ENCODE data around the gene TLR3. TPM values are rescaled to one million over a fixed set of nuclear protein-coding genes. Genes with fewer than 3 reads are reported as not detected.

TLR3 gene
- total RNA-seq, 4 donors from 2014 or later = 0.47 to 2.5 (median 1.4) TPM

DNA sequence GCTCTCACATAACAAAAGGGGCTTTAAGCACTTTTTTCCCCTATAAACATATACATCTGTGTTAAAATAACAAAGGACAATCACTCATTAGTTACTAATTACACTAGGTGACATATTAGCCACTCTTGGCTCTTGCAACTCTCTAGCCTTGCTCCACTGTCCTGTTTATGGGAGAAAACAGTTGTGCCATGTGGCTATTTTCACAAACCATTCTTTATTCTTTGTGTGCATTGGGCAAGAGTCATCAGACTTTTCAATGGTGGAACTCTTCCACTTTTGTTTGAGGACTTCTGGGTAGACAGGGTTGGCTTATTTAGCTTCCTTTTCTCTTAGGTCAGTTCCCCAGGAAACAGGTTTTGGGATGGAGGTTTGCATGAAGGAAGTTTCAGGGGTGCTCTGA lies 19.6 kb downstream of the TLR3 start:
- ATAC-seq = no peak
- no peak for TF ChIP-seq CTCF (IDR thresholded peaks at IDR 0.05 in 4 of 5, conservative IDR thresholded peaks at IDR 0.05 in 1 of 5)
- no peak for TF ChIP-seq POLR2A (IDR thresholded peaks at IDR 0.05)
- H3K4me3 ChIP-seq = no peak overlapping the region
- no peaks in the 10 kb centered on the region for H3K9me3 ChIP-seq
- in situ Hi-C loops (cut with MboI; ENCODE audit: low sequenced_read_pairs in 4 of 4) = no loop called here
- no peaks in the 10 kb centered on the region for H3K27me3 ChIP-seq
- no peak for DNase-seq
- no peak overlapping the region for H3K27ac ChIP-seq
- intact Hi-C loops (cut with DNase I; ENCODE audit: low total_unique reads) = no loop called here
- H3K4me1 ChIP-seq = no peaks in the 10 kb centered on the region
- H3K36me3 ChIP-seq = no peaks in the 10 kb centered on the region

DNA sequence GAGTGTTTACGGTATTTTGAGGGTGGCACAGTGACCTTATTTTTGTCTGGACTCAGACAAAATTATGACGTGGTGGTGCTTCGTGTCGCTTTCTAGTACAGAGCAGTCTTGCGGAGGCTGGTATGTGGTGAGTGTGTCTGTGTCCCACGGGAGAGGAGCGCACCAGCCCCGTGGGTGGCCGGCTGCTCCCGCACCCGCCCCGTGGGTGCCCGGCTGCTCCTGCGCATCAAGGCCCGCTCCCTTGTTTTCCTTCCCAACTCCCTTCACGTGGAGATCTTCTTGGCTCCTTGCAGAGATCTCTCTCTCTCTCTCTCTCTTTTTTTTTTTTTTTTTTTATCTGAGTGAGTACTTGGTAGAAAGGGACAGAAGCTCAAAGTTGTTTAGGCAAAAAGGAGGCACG lies 23.3 kb downstream of the TLR3 start:
- ATAC-seq (no peak), DNase-seq (no peak)
- H3K27ac ChIP-seq = no peak overlapping the region
- TF ChIP-seq POLR2A (IDR thresholded peaks at IDR 0.05) (no peak), CTCF (IDR thresholded peaks at IDR 0.05 in 4 of 5, conservative IDR thresholded peaks at IDR 0.05 in 1 of 5) (no peak)
- no peaks in the 10 kb centered on the region for H3K36me3 ChIP-seq
- intact Hi-C loops (cut with DNase I; ENCODE audit: low total_unique reads) (no loop called here), in situ Hi-C loops (cut with MboI; ENCODE audit: low sequenced_read_pairs in 4 of 4) (no loop called here)
- H3K27me3 ChIP-seq = no peaks in the 10 kb centered on the region
- no peaks in the 10 kb centered on the region for H3K4me1 ChIP-seq
- H3K4me3 ChIP-seq = no peak overlapping the region
- H3K9me3 ChIP-seq = no peaks in the 10 kb centered on the region

DNA sequence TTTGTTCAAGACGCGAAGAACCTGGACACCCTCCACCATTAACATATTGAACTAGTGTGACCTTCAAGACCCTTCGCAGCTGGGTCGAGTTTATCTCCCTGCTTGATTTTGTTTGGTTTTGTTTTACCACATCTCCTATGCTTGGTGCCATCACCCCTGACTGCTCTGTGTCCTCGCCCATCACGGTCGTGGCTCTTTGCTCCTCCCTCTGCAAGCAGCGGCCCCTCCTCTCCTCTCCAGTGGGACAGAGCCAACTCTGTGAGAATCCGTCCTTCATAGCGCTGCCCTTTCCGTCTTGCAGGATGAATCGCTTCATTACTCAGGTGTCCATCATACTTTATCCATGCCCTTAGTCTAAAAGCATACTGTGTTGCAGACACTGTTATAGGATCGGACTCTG lies 26.4 kb downstream of the TLR3 start:
- H3K4me1 ChIP-seq = no peaks in the 10 kb centered on the region
- H3K9me3 ChIP-seq = no peaks in the 10 kb centered on the region
- ATAC-seq = no peak
- H3K4me3 ChIP-seq = no peak overlapping the region
- in situ Hi-C loops (cut with MboI; ENCODE audit: low sequenced_read_pairs in 4 of 4) = no loop called here
- H3K27me3 ChIP-seq = no peaks in the 10 kb centered on the region
- intact Hi-C loops (cut with DNase I; ENCODE audit: low total_unique reads) = no loop called here
- no peak overlapping the region for H3K27ac ChIP-seq
- no peaks in the 10 kb centered on the region for H3K36me3 ChIP-seq
- TF ChIP-seq POLR2A (IDR thresholded peaks at IDR 0.05) (no peak), CTCF (IDR thresholded peaks at IDR 0.05 in 4 of 5, conservative IDR thresholded peaks at IDR 0.05 in 1 of 5) (no peak)
- no peak for DNase-seq

GRCh38 chr4:186096681-186097165 lies 27.8 kb downstream of the TLR3 start:
- H3K4me1 ChIP-seq = no peaks in the 10 kb centered on the region
- ATAC-seq = no peak
- intact Hi-C loops (cut with DNase I; ENCODE audit: low total_unique reads) (no loop called here), in situ Hi-C loops (cut with MboI; ENCODE audit: low sequenced_read_pairs in 4 of 4) (no loop called here)
- no peak overlapping the region for H3K27ac ChIP-seq
- H3K9me3 ChIP-seq = no peaks in the 10 kb centered on the region
- no peak for TF ChIP-seq POLR2A (IDR thresholded peaks at IDR 0.05)
- TF ChIP-seq CTCF (IDR thresholded peaks at IDR 0.05 in 4 of 5, conservative IDR thresholded peaks at IDR 0.05 in 1 of 5) = no peak
- no peaks in the 10 kb centered on the region for H3K36me3 ChIP-seq
- no peak overlapping the region for H3K4me3 ChIP-seq
- H3K27me3 ChIP-seq = no peaks in the 10 kb centered on the region
- DNase-seq = no peak

DNA sequence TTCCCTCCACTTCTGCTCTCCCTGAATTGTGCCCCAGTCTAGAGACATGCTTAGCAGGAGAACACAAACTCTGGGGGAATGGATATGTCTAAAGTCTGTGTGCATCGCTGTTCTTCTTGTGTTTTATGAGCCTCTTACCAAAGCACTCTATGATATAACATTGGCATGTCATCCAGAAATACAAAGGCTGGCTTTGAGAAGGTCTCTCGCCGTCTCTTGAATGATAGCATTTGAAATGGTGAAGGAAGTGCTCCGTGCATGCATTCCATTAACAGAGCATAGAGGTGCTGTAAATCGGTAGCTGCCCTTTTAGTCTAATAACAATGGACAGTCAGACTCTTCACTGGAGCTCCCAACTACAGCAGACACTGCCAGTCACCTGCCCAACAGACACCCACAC lies 28.4 kb downstream of the TLR3 start:
- ATAC-seq = no peak
- Histone ChIP-seq H3K27ac (no peak overlapping the region), H3K4me3 (no peak overlapping the region), H3K4me1 (no peaks in the 10 kb centered on the region), H3K27me3 (no peaks in the 10 kb centered on the region), H3K36me3 (no peaks in the 10 kb centered on the region), H3K9me3 (no peaks in the 10 kb centered on the region)
- in situ Hi-C loops (cut with MboI; ENCODE audit: low sequenced_read_pairs in 4 of 4) (no loop called here), intact Hi-C loops (cut with DNase I; ENCODE audit: low total_unique reads) (no loop called here)
- TF ChIP-seq CTCF (IDR thresholded peaks at IDR 0.05 in 4 of 5, conservative IDR thresholded peaks at IDR 0.05 in 1 of 5) = no peak
- no peak for TF ChIP-seq POLR2A (IDR thresholded peaks at IDR 0.05)
- no peak for DNase-seq

Data from gastrocnemius medialis (tissue), 4 donors.